GM18867 (cell line): Measurements from ENCODE around the gene C6.
"Not testable (repeated sequence)": the region's sequence is repeated elsewhere in the genome, so short reads cannot be mapped to it uniquely, and the experiment has no call there.

ENCODE experiments used
- ATAC-seq: cut with Tn5 transposase; IDR thresholded peaks from one replicate; pipeline ENCODE4 v1.9.1; 2021; ENCODE audit warnings: mild to moderate bottlenecking, moderate library complexity; ENCODE audit not compliant: unreplicated experiment

Gene C6

DNA sequence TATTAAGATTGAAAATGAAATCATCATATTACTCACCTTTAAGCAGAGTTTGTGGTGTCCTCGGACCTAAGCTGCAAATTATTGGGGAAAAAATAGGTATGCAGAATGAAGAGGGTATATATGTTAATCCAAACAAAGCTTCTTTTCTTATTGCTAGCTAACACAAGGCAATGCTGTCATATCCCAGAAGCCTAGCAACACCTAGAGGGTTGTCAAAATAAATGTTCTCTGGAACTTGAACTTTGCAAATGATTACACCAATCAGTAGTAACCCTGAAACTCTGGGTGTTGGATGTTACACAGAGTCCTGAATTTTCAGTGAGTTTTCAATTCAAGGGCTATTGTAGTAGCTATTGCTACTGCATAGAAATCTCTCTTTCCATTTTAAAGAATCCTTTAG lies at the start of gene C6:
Gene C6 (minus strand): TSS at position 193 of the 400 bp plus-strand sequence. CDS start 10,302 bp downstream, outside the sequence.
- ATAC-seq = no peak

DNA sequence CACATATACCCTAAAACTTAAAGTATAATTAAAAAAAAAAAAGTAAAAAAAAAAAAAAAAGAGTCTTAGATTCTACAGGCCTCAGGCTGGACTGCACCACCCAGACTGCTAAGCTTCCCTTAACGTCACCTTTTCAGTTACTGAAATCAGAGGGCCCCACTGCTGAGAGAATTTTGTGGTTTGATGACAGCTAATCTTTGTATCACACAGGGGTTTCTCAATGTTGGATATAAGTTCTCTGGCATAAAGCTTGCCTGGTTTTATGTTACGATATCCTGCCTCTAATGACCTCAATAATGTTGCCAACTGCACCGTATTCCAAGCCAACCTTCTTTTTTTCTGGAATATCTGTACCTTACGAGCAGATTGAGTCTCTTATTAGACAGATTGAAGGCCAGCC lies 43.1 kb upstream of the C6 start:
- no peak for ATAC-seq

DNA sequence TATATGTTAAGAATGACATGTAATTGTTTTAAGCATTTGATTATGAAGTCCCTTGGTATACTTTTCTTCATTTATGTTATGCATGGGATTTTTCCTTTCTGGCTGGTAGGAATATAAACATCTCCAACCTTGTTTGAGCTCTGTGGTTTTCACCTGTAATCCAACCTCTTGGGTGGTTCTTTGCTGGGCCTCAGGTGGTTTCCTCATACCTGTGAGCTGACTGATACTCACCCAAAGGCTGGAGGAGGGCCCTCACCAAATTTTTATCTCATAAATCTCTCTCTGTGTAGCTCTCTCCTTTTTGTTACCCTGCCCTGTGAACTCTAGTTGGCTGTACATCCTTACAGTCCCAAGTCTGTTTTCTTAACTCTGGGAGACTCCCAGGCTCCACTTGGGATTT lies 39.8 kb upstream of the C6 start:
- no peak for ATAC-seq

DNA sequence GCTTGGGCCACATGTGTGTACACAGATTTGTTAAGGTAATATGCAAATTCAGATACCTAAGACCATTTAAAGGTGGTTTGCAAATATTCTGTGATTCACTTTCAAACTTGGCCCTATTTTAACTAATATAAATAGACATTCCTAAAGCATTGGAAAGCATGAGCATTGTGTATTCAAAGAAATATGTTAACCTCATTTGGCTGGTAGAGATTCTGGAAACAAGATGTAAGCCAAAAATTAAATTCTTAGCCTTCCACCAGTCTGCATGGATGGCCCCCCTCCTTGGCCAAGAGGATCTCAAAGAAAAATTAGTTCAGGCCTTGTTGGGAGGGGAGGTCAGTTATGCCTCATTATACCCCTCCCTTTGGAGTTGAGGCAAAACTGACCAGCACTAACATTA lies 38.7 kb upstream of the C6 start:
- no peak for ATAC-seq

DNA sequence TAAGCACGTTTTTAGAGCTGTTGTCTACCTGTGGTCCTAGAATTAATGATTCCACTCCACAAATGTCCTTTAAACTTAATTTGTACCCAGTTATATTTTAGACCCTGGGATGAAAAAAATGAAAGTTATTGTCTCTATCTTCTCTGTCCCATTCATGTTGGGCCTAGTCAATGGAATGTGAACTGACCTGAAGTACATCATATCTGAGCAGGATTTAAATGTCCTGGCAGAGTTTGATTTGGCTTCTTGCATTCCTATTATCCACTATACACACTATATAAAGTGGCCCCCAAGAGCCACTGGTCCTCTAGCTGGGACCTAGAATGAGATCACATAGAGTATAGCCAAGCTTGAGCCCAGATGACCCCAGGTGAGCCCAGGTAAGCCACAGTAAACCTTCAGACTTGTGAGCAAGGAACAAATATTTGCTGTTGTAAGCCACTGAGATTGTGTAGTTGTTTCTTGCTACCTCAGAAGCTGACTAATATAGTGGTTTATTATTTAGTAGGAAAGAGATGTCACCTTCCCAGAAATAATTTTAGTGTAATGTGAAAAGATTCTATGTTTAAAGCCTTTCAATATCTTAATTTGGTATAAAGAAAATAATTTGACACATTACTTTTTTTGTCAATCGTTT lies 37.1 kb upstream of the C6 start:
- no peak for ATAC-seq

DNA sequence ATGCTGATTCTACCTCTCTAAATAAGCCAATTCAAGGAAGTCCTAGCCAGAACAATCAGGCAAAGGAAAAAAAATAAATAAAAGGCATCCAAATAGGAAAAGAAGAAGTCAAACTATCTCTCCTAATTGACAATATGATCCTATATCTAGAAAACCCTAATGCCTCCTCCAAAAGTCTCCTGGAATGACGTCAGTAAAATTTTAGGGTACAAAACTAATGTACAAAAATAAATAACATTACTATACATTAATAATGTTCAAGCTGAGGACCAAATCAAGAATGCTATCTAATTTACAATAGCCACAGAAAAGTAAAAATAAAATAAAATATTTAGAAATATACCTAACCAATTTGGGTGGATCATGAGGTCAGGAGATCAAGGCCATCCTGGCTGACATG lies 33.8 kb upstream of the C6 start:
- ATAC-seq = no peak

DNA sequence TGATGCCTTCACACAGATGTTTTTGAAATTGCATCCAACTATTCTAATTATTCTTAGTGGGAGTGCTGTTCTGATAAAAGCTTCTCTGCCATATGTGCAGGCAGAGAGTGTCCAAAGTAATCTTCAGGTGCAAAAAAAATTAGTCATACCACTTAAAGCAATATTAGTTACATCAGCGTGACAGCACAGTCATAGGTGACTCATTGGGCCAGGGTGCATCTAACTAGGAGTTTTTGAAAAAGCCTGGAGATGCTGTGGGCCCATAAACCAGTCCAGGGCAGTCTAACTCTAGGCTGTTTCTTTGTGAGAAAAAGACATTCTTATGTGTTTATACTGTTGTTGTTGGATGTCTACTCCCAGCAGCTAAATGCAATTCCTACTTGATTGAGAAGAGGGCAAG lies 33.0 kb upstream of the C6 start:
- no peak for ATAC-seq

DNA sequence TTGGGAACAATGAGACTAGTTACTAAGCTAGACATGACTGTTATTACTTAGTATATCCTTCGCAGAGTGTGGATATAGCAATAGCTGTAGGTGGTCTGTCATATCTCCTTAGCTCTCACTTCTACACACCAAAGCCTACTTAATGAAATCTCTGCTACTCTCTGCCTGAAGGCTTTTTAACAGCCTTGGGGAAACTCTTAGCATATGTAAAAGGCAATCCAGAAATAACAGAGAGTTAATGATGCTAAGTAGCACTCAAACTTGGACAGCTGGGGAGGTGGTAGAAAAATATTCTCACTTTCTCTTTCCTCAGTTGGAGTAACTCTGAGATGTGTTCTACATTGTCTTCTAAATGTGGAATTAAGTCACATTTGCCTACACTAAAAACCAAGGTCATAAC lies 30.2 kb upstream of the C6 start:
- no peak for ATAC-seq

DNA sequence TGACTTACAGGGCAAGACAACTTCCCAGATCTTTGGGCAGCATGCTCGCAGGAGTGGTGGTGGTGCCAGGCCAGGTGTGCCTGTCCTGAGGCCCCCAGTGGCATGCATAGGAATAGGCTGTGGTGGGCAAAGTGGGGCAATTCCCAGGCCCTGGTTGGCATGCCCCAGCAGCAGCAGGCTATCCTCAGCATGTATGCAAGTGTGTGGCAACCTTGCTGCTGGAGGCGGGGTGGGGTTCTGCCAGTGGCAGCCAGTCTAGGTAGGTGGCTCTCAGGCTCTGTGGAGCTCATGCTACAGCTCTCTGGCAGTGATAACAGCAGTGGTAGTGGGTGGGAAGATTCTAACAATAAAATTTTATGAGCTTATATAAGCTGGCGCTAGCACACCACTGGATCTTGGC lies 27.7 kb upstream of the C6 start:
- no peak for ATAC-seq

DNA sequence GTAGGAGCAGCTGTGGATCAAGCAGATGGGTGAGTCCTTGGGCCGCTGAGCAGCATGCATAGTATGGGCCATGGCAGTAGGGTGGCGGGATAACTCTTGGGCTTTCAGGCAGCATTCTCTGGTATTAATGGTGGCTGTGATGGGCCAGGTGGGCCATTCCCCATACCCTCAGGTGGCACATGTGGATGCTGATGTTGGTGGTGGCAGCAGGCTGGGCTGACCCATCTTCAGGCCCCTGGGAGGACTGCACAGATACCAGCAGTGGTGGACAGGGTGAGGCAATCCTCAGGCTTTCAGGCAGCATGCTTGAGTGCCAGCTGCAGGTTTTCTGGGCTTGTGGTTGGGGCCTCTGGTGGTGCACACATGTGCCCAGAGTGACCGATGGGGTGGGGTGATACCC lies 27.1 kb upstream of the C6 start:
- no peak for ATAC-seq

DNA sequence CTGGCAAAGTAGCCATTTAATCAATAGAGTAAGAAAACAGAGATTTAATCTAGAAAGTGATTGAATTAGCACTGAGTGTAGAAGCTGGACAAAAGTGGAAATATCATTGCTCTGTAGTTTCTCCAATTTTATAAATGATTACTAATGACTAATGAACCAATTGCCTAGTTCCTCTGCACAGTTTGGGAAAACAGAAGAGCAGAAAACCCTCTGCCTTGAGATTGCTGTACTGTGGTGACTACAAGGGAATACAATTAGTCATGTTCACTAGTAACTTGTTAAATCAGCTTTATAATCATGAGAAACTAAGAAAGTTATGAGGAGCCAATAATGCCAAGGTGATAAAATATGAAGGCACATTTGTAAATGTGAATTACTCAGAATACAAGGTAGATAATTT lies 21.1 kb upstream of the C6 start:
- ATAC-seq = no peak

DNA sequence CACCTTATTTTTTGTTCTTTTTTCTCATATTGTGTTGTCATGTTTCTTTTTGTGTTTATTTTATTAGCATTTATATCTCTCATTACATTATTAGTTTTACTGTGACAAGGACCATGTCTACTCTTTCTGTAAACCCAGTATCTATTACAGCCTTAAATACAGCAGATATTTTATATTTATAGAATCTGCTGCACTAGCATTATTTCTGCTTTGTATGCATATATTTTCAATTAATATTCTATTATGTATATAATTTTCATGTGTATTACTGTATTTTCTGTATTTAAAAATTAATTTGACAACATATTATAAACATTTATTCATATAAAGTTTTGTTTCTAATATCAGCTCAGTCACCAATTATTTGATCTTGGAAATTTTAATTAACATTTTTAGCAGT lies 19.5 kb upstream of the C6 start:
- no peak for ATAC-seq

DNA sequence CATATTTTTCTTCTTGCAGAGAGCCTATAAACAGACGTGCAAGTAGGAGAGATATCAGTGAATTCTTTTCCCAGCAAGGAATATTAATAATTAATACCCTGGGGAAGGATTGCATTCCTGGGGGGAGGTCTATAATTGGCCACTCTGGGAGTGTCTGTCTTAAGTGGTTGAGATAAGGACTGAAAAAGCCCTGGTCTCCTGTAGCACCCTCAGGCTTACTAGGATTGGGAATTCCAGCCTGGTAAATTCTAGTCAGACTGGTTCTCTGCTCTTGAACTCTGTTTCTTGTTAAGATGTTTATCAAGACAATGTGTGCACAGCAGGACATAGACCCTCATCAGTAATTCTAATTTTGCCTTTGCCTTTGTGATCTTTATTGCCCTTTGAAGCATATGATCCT lies 16.9 kb upstream of the C6 start:
- not testable (repeated sequence) for ATAC-seq

DNA sequence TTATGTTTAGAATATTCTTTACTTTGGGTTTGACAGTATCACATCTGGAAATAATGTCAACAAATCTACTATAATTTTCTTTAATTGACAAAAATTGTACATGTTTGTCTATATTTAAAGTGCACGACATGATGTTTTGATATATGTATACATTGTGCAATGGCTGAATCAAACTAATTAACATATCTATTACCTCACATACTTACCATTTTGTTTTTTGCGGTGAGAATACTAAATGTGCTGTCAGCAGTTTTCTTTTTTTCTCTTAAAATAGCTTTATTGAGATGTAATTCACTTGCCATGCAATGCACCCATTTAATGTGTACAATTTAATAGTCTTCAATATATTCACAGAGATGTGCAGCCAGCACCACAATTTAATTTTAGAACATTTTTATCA lies 10.6 kb upstream of the C6 start:
- ATAC-seq = no peak

DNA sequence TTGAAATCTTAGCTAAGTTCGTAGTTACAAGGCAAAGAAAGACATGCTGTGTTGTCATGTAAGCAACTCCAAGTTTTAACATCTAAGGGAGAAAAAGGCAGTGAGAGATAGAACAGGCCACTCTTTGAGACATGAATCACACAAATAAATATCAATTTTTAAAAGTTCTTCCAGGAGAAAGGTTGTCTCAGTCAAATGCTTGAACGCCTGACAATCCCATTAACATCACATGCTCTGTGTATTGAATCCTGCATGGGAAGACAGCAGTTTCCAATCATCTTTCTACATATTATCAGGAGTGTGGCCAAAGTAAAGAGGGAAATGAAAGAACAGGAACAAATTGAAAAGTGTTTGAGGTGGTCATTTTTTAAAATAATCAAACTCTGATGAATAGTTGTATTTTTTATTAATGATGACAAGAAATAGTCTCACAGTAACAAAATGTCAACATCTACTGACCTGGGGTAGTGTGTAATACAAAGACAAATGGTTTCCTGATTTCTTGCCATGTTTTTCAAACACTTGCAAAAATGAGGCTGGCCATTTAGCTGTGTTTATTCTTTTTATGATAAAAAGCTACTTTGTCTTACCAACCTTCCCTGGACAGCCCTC lies 6.4 kb upstream of the C6 start:
- ATAC-seq = no peak

DNA sequence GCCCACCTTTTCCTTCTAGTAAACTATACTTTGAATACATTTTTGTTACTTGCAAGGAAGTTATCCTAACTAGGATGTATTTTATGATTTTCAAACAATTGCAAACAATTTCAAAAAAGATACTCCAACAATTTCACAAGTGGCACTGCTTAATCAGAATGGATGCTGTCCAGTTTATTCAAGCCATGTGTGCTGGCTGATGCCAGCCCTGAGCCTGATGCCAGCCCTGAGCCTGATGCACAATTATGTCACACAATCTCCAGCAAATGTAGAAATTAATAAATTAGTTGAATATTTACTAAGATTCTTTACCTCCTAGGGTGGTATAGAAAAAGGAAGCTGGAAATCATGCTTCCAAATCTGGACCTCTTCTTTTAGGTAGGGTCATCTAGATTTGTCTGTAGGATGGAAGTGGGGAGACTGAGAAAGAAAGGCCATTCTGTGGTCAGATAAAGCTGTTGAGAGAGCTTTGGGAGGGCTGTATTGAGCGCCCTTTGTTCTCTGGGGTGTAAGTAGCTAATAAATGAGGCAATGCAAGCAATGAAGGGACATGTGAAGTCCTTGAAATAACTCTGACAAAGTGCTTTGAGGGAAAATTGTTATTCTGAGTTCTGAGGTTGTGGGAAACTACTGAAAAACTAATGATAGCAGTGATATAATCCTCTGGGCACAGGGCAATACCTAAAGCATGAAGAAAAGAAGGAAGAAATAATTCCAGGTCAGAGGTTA lies 5.8 kb upstream of the C6 start:
- no peak for ATAC-seq

DNA sequence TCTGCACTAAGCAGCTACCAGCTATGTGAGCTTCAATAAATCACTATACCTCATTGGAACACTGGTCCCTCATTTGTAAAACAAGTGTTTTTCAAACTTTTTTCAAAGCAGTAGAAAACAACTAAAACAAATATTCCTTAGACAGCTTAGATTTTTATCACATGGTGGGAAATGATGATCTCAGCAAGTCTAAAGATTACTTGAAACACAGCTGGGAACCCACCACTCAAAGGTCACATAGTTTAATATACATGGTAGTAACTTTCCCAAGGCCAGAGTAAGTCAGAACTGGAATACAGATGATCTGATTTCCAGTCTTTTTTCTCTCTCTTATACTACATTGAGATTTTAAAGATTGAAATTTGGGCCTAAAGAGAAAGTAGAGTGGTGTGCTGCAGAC lies 850 bp upstream of the C6 start:
- no peak for ATAC-seq

DNA sequence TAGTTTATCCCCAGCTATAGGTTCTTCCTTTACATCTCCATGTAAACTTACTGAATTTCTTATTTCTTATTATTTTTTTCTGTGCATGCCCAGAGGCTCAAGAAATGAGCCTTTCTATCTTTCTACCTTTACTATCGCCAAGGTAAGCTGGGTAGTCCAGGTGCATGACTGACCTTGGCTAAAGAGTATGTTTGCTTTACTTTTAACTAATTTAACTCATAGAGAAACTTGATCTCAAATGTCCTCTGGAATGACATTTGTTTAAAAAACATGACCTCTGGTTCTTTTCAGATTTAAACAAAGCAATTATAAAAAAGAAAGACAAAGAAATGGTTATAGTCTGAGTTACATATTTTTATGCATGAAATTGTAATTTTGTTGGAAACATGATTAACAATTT lies 397 bp downstream of the C6 start:
- no peak for ATAC-seq

DNA sequence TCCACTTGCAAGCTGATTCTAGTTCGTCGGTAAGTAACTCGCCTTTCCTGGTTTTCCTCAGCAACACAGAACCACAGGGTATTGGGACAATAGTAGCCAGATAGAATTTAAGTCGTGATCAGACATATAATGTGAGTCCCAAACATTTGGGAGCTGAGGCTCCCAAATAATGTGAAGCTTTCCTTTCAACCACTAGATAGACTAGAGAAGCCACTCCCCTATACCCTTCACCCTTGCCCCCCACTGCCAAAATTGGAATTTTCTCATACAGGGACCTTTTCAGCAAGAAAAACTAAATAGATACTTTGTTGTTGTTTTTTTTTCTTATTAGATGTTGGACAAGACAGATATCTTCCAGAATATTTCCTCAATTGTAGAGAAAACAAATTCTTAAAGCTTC lies 1.9 kb downstream of the C6 start:
- ATAC-seq = no peak

DNA sequence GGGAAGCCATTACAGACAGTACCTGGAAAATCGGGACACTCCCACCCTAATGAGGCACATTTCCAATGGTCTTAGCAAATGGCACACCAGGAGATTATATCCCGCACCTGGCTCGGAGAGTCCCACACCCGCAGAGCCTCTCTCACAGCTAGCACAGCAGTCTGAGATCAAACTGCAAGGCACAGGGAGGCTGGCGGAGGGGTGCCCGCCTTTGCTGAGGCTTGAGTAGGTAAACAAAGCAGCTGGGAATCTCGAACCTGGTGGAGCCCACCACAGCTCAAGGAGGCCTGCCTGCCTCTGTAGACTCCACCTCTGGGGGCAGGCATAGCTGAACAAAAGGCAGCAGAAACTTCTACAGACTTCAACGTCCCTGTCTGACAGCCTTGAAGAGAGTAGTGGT lies 7.9 kb downstream of the C6 start:
- ATAC-seq = not testable (repeated sequence)

DNA sequence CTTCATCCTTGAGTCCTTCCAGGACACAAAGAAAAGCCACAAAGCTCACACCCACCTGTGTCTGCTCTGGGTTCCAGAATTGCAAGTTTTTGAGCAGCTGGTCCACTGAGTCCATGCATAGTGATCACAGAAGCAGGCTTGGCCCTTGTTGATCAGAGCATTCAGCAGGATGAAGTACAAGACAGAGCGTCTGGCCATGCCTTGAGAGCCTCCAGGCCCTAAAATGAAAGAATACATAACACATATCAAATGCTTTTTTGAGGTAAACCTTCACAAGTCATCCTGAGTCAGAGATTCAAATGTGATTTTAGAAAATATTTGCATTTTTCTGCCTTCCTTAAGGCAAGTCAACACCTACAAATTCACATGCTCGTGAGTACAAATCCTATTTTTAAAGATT lies 10.3 kb downstream of the C6 start:
- ATAC-seq = no peak

DNA sequence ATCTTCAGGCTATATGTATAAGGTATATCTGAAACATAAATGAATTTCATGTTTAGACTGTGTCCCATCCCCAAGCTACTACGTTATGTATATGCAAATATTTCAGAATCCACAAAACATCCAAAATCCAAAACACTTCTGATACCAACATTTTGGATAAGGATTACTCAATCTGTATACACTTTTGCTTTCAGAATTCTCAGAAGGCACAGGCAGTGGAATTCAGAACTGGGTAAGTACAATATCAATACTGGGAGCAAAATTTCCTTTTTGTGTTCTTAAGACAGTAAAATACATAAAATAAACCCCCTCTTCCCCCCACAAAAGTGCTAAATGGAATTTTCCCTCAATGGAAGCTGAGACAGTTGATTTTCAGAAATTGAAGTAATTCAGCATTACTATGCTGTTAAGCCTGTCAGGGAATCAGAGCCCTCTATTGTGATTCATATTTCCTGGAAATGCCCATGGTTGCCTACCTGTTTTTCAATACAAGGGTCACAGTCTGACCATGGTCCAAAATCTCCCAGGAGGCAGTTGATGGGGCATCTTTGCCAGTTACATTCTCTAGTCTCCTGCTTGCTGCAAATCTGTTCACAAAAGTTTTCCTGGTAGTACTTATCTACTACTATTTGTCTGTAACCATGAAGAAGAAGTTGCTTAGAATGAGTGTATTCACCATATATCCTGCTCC lies 12.1 kb downstream of the C6 start:
- no peak for ATAC-seq
